ENCODE results near the gene TCF4.

- TF ChIP-seq CTCF (conservative IDR thresholded peaks at IDR 0.05; ENCODE audit: low read length) (no peak), EZH2phosphoT487 (IDR thresholded peaks at IDR 0.05; ENCODE audit: borderline replicate concordance) (no peak)
These were observed 280.5 kb downstream of the TCF4 start for GRCh38 chr18:55307505-55307904.

Data from Loucy (cell line).